HG03135 (cell line): ENCODE data around the gene C19orf44.
"Not testable (repeated sequence)": the region's sequence is repeated elsewhere in the genome, so short reads cannot be mapped to it uniquely, and the experiment has no call there.

Experiments used
- ATAC-seq: cut with Tn5 transposase; IDR thresholded peaks from one replicate; pipeline ENCODE4 v1.9.1; 2021; ENCODE audit warnings: mild to moderate bottlenecking, moderate library complexity; ENCODE audit not compliant: unreplicated experiment

C19orf44 gene

DNA sequence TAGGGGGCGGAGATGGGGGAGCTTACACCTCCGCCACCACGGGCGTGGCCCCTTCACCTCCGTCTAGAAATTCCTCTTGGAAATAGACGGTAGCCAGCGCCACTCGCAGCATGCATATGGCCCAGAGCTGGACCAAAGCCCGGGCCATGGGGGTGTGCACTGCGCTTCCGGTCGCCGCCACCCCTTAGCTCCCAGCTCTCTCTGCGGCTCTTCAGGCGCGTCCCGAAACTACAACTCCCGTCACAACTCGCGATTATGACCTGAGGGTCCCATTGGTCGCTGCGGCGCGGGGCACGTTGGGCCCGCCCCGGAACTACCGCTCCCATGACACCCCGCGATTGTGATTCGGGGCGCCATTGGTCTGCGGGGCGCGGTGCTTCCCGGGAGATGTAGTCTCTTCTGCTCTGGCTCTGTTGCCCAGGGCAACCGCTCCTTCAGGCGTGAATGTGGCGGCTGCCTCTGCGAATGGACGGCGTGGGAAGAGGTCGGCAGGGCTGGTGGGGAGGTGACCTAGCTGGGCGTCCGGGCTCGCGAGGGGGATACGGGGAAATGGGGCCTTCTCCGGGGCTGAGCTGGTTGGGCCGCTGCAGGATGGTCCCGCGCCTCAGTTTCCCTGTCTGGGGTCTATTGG is at the start of gene C19orf44, which contains the start of gene CALR3:
TSS of gene C19orf44 (plus strand) at position 413 of the 631 bp plus-strand sequence. CDS start 4,399 bp downstream, outside the sequence.
TSS of gene CALR3 (minus strand) at position 186 of the 631 bp plus-strand sequence. CDS start at position 148, 38 bp downstream.
- peak; percentile 98 for ATAC-seq

- no peak for ATAC-seq
Observed at GRCh38 chr19:16446724-16447368, 49.3 kb upstream of the C19orf44 start.

GRCh38 chr19:16448872-16449271 is 47.3 kb upstream of the C19orf44 start:
- ATAC-seq: not testable (repeated sequence)

GRCh38 chr19:16449330-16449961 is 46.7 kb upstream of the C19orf44 start:
- peak; percentile 39 for ATAC-seq

- no peak for ATAC-seq
Observed at GRCh38 chr19:16452325-16452724, 43.9 kb upstream of the C19orf44 start.

DNA sequence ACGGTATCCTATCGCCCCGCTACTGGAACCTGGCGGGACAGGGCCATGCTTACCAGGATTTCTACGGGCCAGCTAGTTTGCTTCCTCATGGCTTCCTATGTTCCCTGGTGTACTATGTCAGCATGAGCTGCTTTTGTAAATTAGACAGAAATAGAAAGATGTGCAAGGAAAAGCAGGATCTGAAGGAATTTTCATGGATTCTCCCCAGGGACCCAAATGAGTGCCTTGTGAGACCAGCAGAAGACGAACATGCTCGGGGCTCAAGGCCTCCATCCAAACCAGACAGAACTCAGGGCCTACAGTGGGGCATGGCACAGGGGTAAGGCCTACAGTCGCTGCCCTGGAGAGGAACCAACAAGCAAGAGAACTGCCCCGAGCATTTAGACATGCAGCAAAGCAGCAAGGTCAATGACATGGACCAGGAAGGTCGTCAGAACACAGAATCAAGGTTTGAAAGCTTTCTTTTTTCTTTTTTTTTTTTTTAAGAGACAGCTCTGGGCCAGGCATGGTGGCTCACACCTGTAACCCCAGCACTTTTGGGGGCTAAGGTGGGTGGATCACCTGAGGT is 41.8 kb upstream of the C19orf44 start:
- no peak for ATAC-seq

GRCh38 chr19:16455489-16455888 is 40.7 kb upstream of the C19orf44 start:
- ATAC-seq: no peak

DNA sequence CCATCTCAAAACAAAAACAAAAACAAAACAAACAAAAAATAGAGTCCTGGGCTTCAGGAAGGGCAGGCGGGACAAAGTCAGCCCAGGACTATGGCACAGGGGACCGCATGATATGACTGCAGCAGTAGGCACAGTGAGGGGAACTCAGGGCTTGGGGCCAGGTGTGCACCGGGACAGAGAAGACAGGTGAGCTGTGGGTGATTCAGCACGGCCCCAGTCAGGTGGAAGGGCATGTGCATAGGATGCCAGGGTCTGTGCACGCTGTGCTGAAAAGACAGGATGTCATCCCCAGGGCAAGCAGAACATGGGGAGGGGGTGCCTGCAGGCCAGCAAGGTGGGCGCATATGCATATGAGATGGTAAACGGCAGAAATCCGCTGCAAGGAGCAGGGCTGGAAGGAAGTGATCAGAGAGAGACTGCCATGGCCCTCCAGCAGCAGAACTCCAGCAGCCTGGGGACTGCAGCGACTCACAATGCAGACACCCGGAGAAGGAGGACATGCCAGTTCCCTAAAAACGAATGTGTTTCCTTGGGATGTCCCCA is 39.5 kb upstream of the C19orf44 start:
- no peak for ATAC-seq

DNA sequence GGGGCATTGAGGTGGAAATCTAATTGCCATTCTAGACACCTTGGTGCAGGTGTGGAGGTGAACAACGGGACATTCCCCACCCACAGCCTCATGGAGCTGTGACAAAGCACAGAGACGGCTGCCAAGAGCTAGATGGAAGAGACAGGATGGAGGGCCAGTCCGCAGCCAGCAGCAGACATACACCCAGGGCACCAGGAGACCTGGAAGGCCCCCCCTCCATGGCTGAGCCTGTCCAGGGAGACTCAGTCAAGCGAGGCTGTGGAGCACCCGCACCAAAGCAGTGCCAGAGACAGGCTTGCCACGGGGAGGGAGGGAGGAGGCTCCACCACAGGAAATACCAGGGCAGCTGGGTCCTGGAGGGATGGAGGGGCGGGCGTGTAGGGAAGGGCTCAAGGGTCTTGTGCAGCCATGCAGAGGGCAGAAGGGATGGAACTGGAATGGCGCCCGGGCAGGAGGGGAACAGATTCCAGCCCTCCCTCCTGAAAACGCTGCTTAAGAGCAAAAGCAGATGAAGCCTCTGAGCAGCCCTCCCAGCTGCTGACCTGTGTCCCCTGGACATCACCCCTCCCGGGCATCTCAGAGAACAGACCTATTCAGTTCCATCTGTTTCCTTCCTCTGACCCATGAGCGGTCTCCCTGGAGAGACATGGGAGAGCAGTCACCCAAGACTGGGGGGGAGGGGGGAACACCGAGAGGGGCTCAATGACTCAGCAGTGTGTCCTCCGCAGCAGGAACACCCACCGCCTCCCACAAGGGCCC is 38.8 kb upstream of the C19orf44 start:
- ATAC-seq: no peak

- ATAC-seq: no peak
Observed at GRCh38 chr19:16457954-16458331, 38.3 kb upstream of the C19orf44 start.

DNA sequence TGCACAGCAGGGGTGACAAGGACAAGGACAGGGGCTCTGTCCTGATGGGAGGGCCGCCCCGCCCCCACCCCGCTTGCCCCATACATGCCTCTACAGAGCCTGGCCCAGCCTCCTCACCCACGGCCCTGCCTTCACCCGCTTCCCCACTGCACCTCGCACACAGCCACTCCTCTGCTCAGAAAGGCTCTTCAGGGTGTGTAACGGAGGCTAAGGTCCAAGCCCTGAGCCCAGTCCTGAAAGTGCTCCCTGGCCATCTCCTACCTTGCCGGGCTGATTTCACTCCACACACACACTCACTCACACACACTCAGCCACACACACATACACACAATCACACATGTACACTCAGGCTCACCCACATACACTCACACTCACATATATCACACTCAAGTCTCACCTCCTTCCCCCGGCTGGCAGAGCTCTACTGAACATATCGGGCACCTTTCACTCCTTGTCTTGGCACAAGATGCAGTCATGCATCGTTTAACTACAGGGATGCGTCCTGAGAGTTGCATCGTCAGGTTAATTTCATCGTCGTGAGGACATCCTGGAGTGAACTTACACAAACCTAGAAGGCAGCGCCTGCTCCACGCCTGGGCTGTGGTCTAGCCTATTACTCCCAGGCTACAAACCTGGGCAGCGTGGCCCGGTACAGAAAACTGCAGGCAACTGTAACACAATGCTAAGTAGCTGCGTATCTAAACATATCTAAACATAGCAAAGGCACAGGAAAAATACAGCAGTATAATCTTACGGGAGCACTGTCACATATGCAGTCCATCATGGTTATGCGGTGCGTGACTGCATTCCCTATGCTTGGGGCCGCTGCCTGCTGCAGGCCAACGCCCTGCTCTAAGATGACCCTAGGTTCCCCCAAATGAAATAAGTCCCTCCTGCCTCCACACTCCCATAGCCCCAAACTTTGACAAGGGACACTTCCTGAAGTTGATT is 37.5 kb upstream of the C19orf44 start:
- no peak for ATAC-seq

DNA sequence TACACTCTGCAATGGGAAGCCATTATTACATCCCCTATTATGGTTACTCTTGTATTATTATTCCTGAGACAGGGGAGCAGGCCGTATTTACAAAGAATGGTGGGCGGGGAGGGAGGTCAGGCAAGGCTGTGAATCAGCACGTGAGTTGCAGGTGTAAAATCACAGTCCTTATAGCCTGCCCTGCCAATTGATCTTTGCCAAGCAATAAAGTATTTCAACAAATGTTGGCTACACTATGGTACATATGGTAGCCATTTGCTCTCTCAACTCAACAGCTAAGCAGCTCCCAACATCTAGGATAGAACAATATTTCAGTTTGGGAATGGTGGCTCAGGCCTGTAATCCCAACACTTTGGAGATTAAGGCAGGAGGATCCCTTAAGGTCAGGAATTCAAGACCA is 36.5 kb upstream of the C19orf44 start:
- ATAC-seq: no peak

DNA sequence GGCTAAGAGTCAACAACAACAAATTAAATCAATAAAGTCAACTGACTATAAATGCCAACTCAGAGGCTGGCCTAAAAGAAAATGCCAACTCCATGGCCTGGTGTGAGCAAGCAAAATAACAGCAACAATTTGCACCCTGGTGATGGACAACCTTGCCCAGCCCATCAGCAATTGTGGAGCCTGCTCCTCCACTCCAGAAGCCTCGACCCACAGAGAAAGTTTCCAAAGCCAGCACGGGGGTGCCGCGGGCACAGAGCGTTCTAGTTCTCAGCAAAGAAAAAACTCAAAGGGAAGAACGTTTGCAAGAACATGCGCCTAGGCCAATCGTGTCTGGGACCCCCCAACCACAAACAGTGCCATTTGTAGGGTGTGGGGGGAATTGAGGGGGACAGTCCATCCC is 35.7 kb upstream of the C19orf44 start:
- no peak for ATAC-seq

DNA sequence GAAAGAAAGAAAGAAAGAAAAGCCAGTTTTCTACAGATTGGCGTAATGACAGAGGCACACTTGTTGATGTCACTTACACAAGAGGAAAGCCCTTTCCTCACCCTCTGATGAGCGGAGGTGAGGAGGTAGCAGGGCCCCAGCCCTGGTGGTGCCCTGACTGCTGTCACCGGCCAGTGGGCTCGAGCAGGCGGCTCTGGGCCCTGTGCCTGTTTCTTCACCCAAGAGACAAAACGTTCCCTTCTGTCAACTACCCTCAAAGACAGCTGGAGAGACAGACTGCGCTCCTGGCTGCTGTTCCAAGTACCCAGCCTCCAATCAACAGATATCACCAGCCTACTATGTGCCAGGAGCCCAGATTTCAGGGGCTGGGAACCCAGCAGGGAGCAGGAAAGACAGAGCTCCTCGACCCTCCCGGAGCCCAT is 34.6 kb upstream of the C19orf44 start:
- ATAC-seq: no peak

GRCh38 chr19:16462757-16463250 is 33.4 kb upstream of the C19orf44 start:
- ATAC-seq: no peak

GRCh38 chr19:16463341-16463990 is 32.7 kb upstream of the C19orf44 start:
- no peak for ATAC-seq

DNA sequence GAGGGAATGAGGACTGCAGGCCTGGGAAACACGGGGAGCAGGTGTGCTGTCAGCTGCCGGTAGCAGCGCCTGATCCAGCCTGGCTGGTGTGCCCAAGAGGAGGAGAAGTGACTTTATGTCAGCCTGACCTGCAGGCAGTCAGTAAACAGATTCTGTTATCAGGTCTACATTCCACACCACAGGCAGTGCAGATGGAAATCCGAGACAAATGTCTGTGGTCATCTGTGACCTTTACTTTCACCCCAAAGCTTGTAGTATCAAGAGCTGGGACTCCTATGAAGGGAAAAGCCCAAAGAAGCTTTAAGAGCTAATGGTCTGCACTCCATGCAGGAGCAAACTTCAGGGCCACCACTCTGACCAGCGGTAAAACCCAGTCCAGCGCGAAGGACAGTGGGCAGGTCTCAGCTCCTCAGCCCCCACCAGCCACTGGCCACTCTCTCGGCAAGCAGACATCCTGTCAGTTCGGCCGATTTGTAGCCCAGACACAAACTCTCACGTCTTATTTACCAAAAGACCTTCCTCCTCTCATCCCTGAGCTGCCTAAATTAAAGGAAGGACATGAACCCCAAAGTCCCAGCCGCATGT is 32.1 kb upstream of the C19orf44 start:
- no peak for ATAC-seq

GRCh38 chr19:16465239-16465638 is 31.0 kb upstream of the C19orf44 start:
- ATAC-seq: no peak
